ENCODE data around the gene ST6GALNAC6. TPM values are rescaled to one million over a fixed set of nuclear protein-coding genes. Genes with fewer than 3 reads are reported as not detected.

The ST6GALNAC6 gene
- total and polyA plus RNA-seq, 10 of the 15 experiments (the other 5 are each of a cell fraction or from before 2014, with no cell fraction given): 0.40 to 27.0 (median 16.8) TPM

- TF ChIP-seq CEBPZ (IDR thresholded peaks at IDR 0.05; ENCODE audit: low read depth, low read length) (no peak), POU2F2 (IDR thresholded peaks at IDR 0.05; ENCODE audit: borderline replicate concordance, low read depth, low read length) (peak; percentile 32; the same call in 1 of the 3 replicates), CREB1 (IDR thresholded peaks at IDR 0.05; ENCODE audit: low read depth) (peak; percentile 67; the same call in 1 of the 2 replicates), SREBF1 (IDR thresholded peaks at IDR 0.05; ENCODE audit: low read length) (no peak), SMAD5 (IDR thresholded peaks at IDR 0.05; ENCODE audit: low read depth) (0 out of 2 replicates have a peak, but pooled peaks have one; percentile 25), CHD4 (IDR thresholded peaks at IDR 0.05) (no peak), RUNX3 (IDR thresholded peaks at IDR 0.05; ENCODE audit: low read length) (peak; percentile 76), NKRF (conservative IDR thresholded peaks at IDR 0.05) (no peak), NRF1 (conservative IDR thresholded peaks at IDR 0.05; ENCODE audit: low read depth, low read length) (no peak), NFYA (IDR thresholded peaks at IDR 0.05; ENCODE audit: borderline replicate concordance, low read depth, low read length) (no peak), POLR2AphosphoS2 (IDR thresholded peaks at IDR 0.05; ENCODE audit: low read depth, low read length) (no peak), TCF12 (IDR thresholded peaks at IDR 0.05; ENCODE audit: low read depth, low read length) (peak; percentile 97)
- TF ChIP-seq, protein P1, sequence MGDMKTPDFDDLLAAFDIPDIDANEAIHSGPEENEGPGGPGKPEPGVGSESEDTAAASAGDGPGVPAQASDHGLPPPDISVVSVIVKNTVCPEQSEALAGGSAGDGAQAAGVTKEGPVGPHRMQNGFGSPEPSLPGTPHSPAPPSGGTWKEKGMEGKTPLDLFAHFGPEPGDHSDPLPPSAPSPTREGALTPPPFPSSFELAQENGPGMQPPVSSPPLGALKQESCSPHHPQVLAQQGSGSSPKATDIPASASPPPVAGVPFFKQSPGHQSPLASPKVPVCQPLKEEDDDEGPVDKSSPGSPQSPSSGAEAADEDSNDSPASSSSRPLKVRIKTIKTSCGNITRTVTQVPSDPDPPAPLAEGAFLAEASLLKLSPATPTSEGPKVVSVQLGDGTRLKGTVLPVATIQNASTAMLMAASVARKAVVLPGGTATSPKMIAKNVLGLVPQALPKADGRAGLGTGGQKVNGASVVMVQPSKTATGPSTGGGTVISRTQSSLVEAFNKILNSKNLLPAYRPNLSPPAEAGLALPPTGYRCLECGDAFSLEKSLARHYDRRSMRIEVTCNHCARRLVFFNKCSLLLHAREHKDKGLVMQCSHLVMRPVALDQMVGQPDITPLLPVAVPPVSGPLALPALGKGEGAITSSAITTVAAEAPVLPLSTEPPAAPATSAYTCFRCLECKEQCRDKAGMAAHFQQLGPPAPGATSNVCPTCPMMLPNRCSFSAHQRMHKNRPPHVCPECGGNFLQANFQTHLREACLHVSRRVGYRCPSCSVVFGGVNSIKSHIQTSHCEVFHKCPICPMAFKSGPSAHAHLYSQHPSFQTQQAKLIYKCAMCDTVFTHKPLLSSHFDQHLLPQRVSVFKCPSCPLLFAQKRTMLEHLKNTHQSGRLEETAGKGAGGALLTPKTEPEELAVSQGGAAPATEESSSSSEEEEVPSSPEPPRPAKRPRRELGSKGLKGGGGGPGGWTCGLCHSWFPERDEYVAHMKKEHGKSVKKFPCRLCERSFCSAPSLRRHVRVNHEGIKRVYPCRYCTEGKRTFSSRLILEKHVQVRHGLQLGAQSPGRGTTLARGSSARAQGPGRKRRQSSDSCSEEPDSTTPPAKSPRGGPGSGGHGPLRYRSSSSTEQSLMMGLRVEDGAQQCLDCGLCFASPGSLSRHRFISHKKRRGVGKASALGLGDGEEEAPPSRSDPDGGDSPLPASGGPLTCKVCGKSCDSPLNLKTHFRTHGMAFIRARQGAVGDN (IDR thresholded peaks at IDR 0.05): 0 out of 2 replicates have a peak, but pooled peaks have one; percentile 38
- TF ChIP-seq, protein P2, sequence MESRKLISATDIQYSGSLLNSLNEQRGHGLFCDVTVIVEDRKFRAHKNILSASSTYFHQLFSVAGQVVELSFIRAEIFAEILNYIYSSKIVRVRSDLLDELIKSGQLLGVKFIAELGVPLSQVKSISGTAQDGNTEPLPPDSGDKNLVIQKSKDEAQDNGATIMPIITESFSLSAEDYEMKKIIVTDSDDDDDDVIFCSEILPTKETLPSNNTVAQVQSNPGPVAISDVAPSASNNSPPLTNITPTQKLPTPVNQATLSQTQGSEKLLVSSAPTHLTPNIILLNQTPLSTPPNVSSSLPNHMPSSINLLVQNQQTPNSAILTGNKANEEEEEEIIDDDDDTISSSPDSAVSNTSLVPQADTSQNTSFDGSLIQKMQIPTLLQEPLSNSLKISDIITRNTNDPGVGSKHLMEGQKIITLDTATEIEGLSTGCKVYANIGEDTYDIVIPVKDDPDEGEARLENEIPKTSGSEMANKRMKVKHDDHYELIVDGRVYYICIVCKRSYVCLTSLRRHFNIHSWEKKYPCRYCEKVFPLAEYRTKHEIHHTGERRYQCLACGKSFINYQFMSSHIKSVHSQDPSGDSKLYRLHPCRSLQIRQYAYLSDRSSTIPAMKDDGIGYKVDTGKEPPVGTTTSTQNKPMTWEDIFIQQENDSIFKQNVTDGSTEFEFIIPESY (IDR thresholded peaks at IDR 0.05): no peak
- TF ChIP-seq, protein P3, sequence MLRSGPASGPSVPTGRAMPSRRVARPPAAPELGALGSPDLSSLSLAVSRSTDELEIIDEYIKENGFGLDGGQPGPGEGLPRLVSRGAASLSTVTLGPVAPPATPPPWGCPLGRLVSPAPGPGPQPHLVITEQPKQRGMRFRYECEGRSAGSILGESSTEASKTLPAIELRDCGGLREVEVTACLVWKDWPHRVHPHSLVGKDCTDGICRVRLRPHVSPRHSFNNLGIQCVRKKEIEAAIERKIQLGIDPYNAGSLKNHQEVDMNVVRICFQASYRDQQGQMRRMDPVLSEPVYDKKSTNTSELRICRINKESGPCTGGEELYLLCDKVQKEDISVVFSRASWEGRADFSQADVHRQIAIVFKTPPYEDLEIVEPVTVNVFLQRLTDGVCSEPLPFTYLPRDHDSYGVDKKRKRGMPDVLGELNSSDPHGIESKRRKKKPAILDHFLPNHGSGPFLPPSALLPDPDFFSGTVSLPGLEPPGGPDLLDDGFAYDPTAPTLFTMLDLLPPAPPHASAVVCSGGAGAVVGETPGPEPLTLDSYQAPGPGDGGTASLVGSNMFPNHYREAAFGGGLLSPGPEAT (IDR thresholded peaks at IDR 0.05; ENCODE audit: low read depth): no peak
Observed at GRCh38 chr9:127915801-127916719, 16.7 kb upstream of the ST6GALNAC6 start (continued).

Data from GM12878 (cell line).